Prostate gland (tissue), 2 donors: ENCODE data around the gene ADAMTS7.
"Not testable (repeated sequence)": the region's sequence is repeated elsewhere in the genome, so short reads cannot be mapped to it uniquely, and the experiment has no call there.

Source experiments
- CTCF ChIP-seq, 4 experiments: fragments of 200-600 bp in 2 of 4; fragments of 450-650 bp in 2 of 4; sonication (generic) in 2 of 4; IDR thresholded peaks; 1 replicate in 3 of 4; 2 replicates in 1 of 4; pipeline ENCODE4 v1.5.1; 2016 to 2019; ENCODE audit warnings: antibody characterized with exemption in 4 of 4, mild to moderate bottlenecking in 2 of 4, moderate library complexity in 2 of 4
- POLR2A ChIP-seq: fragments of 450-650 bp; IDR thresholded peaks from one replicate; pipeline ENCODE4 v1.6.1; 2016; ENCODE audit warnings: antibody characterized with exemption, mild to moderate bottlenecking
- POLR2AphosphoS5 ChIP-seq: sonication (generic); formaldehyde crosslinking; IDR thresholded peaks from one replicate; pipeline ENCODE4 v1.6.1; 2017; ENCODE audit warnings: antibody characterized with exemption

- TF ChIP-seq CTCF (IDR thresholded peaks at IDR 0.05); POLR2AphosphoS5; POLR2A: not testable (repeated sequence)
These were observed 51.8 kb downstream of the ADAMTS7 start for GRCh38 chr15:78759361-78759998.
